HG03565 (cell line): ENCODE data around the gene KCNH6.

Source experiments
- ATAC-seq: cut with Tn5 transposase; IDR thresholded peaks from one replicate; pipeline ENCODE4 v1.9.1; 2021; ENCODE audit warnings: mild to moderate bottlenecking, moderate library complexity; ENCODE audit not compliant: unreplicated experiment

The KCNH6 gene

GRCh38 chr17:63530557-63531021 is 7.4 kb downstream of the KCNH6 start:
- ATAC-seq, result no peak

GRCh38 chr17:63531022-63531965 is 8.1 kb downstream of the KCNH6 start:
- ATAC-seq, result no peak

- no peak for ATAC-seq
These were observed 10.4 kb downstream of the KCNH6 start for GRCh38 chr17:63533433-63534077.

- no peak for ATAC-seq
These were observed 11.0 kb downstream of the KCNH6 start for GRCh38 chr17:63534078-63534570.

GRCh38 chr17:63534816-63535455 is 11.8 kb downstream of the KCNH6 start:
- ATAC-seq, result no peak

- no peak for ATAC-seq
These were observed 12.5 kb downstream of the KCNH6 start for GRCh38 chr17:63535640-63536039.

GRCh38 chr17:63537001-63537400 is 13.8 kb downstream of the KCNH6 start:
- no peak for ATAC-seq

GRCh38 chr17:63537991-63538692 is 15.0 kb downstream of the KCNH6 start:
- no peak for ATAC-seq

- no peak for ATAC-seq
These were observed 15.8 kb downstream of the KCNH6 start for GRCh38 chr17:63538693-63539595.

GRCh38 chr17:63540590-63540989 is 17.4 kb downstream of the KCNH6 start:
- no peak for ATAC-seq

GRCh38 chr17:63542218-63542545 is 19.0 kb downstream of the KCNH6 start:
- ATAC-seq, result no peak

GRCh38 chr17:63542942-63543821 is 20.0 kb downstream of the KCNH6 start:
- no peak for ATAC-seq

- no peak for ATAC-seq
These were observed 20.8 kb downstream of the KCNH6 start for GRCh38 chr17:63543822-63544420.

GRCh38 chr17:63544467-63545301 is 21.5 kb downstream of the KCNH6 start:
- no peak for ATAC-seq

GRCh38 chr17:63546308-63547082 is 23.3 kb downstream of the KCNH6 start:
- no peak for ATAC-seq

- ATAC-seq, result no peak
These were observed 23.9 kb downstream of the KCNH6 start for GRCh38 chr17:63547083-63547523.
